HEK293T (cell line): ENCODE results near the gene HSPA1L.
A peak's percentile ranks its signal among the peaks of the same experiment; 100 is the strongest.
"Not testable (repeated sequence)": the region's sequence is repeated elsewhere in the genome, so short reads cannot be mapped to it uniquely, and the experiment has no call there.

Experiments
- CTCF ChIA-PET: fragments of 350-600 bp; formaldehyde crosslinking; extraction: SDS; loops from one replicate; lab custom pipeline; 2021; ENCODE audit warnings: antibody characterized with exemption, inconsistent platforms; lab: Yijun Ruan, JAX
- POLR2A ChIA-PET: fragments of 350-600 bp; formaldehyde crosslinking; extraction: SDS; loops from one replicate; lab custom pipeline; 2020; ENCODE audit warnings: antibody characterized with exemption, inconsistent platforms; lab: Yijun Ruan, JAX
- DNase-seq: peaks from one replicate; pipeline ENCODE4 v3.0.0; 2012; ENCODE audit warnings: mixed read lengths; ENCODE audit errors: extremely low spot score
- ARNT ChIP-seq: fragments of 450-650 bp; IDR thresholded peaks from 2 replicates; pipeline ENCODE4 v1.6.1; 2017; ENCODE audit warnings: mild to moderate bottlenecking
- BHLHE40 ChIP-seq: fragments of 450-650 bp; IDR thresholded peaks from 2 replicates; pipeline ENCODE4 v1.6.1; 2016; ENCODE audit warnings: mild to moderate bottlenecking, moderate library complexity, borderline replicate concordance
- CTBP1 ChIP-seq: fragments of 450-650 bp; IDR thresholded peaks from 2 replicates; pipeline ENCODE4 v1.6.1; 2016; ENCODE audit warnings: borderline replicate concordance
- ELF4 ChIP-seq: fragments of 450-650 bp; IDR thresholded peaks from 2 replicates; pipeline ENCODE4 v1.6.1; 2017; ENCODE audit warnings: antibody characterized with exemption
- FOXA1 ChIP-seq: fragments of 450-650 bp; IDR thresholded peaks from 2 replicates; pipeline ENCODE4 v1.6.1; 2016; ENCODE audit warnings: mild to moderate bottlenecking
- FOXK2 ChIP-seq: fragments of 450-650 bp; IDR thresholded peaks from 2 replicates; pipeline ENCODE4 v1.6.1; 2016; ENCODE audit warnings: mild to moderate bottlenecking
- FOXM1 ChIP-seq: fragments of 450-650 bp; IDR thresholded peaks from 2 replicates; pipeline ENCODE4 v1.6.1; 2017; ENCODE audit warnings: mild to moderate bottlenecking, borderline replicate concordance
- HDGF ChIP-seq: fragments of 450-650 bp; IDR thresholded peaks from 2 replicates; pipeline ENCODE4 v1.6.1; 2017; ENCODE audit warnings: antibody characterized with exemption, borderline replicate concordance
- L3MBTL2 ChIP-seq: fragments of 450-650 bp; conservative IDR thresholded peaks from 2 replicates; pipeline ENCODE4 v1.6.1; 2016; ENCODE audit warnings: mild to moderate bottlenecking
- LEF1 ChIP-seq: fragments of 450-650 bp; IDR thresholded peaks from 2 replicates; pipeline ENCODE4 v1.6.1; 2017; ENCODE audit warnings: mild to moderate bottlenecking, borderline replicate concordance
- NFRKB ChIP-seq: fragments of 450-650 bp; IDR thresholded peaks from 2 replicates; pipeline ENCODE4 v1.6.1; 2016; ENCODE audit warnings: mild to moderate bottlenecking, moderate library complexity
- SP1 ChIP-seq: fragments of 450-650 bp; IDR thresholded peaks from 2 replicates; pipeline ENCODE4 v1.6.1; 2017
- SUZ12 ChIP-seq: fragments of 450-650 bp; IDR thresholded peaks from 2 replicates; pipeline ENCODE4 v1.6.1; 2016; ENCODE audit warnings: mild to moderate bottlenecking
- TARDBP ChIP-seq: fragments of 450-650 bp; IDR thresholded peaks from 2 replicates; pipeline ENCODE4 v1.6.1; 2016
- ZNF384 ChIP-seq: fragments of 450-650 bp; IDR thresholded peaks from 2 replicates; pipeline ENCODE4 v1.6.1; 2016
- TF ChIP-seq, protein P1 (sequence below): fragments of 450-650 bp; IDR thresholded peaks from 2 replicates; pipeline ENCODE4 v1.6.1; 2016

HSPA1L gene

DNA sequence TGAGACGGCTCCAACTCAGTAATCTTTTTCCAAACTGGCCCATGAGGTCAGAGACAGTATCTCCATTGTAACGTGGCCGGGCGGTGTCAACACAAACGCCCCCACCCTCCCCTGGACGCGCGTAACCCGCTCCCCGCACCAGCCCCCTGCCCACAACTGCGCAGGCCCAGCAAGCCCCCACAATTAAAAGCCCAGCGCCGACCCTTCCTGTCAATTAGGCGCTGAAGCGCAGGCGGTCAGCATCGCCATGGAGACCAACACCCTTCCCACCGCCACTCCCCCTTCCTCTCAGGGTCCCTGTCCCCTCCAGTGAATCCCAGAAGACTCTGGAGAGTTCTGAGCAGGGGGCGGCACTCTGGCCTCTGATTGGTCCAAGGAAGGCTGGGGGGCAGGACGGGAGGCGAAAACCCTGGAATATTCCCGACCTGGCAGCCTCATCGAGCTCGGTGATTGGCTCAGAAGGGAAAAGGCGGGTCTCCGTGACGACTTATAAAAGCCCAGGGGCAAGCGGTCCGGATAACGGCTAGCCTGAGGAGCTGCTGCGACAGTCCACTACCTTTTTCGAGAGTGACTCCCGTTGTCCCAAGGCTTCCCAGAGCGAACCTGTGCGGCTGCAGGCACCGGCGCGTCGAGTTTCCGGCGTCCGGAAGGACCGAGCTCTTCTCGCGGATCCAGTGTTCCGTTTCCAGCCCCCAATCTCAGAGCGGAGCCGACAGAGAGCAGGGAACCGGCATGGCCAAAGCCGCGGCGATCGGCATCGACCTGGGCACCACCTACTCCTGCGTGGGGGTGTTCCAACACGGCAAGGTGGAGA, at the start of gene HSPA1L, which contains the start of gene HSPA1A:
Gene HSPA1L (minus strand): TSS at position 259 of the 814 bp plus-strand sequence. CDS start 3,311 bp downstream, outside the sequence.
Gene HSPA1A (plus strand): TSS at position 519 of the 814 bp plus-strand sequence. CDS start 214 bp downstream, at position 733.
- TF ChIP-seq LEF1: no peak
- ChIA-PET CTCF (interaction anchor here (1.9 kb wide), 1 partner anchor 24 kb away, joined by 5 read pairs; no protein-coding TSS in a partner anchor), POLR2A (interaction anchor here (0.6 to 4.4 kb wide), 33 partner anchors 9 to 1157 kb away, joined by 3 to 104 read pairs (median 5); partner anchors contain the start of genes C6orf47, CLIC1, DDX39B and EHMT2)
- DNase-seq: no peak

DNA sequence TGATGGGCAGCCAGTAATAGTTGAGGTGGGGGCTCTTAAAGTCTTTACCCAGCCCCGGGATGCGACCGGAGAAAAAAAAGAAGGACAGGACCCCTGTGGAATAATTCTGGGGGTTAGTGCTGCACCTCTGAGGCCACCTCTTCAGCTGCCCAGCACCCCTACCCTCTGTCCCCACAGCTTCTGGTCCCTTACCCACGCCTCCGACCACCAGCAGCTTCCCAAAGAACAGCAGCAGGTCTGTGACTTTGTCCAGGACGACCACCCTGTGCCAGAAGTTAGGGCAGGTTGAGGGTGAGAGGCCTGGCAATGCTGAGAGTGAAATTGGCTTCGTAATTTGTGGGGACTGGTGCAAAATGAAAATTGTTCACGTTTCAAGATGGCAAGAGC, 49.7 kb upstream of the HSPA1L start:
- ChIA-PET CTCF (interaction anchor here (0.8 kb wide), 1 partner anchor 32 kb away, joined by 3 read pairs; no protein-coding TSS in a partner anchor), POLR2A (interaction anchor here (0.7 to 8.0 kb wide), 4 partner anchors 11 to 58 kb away, joined by 3 to 104 read pairs (median 12); partner anchors contain the start of gene LSM2)
- TF ChIP-seq, protein P1, sequence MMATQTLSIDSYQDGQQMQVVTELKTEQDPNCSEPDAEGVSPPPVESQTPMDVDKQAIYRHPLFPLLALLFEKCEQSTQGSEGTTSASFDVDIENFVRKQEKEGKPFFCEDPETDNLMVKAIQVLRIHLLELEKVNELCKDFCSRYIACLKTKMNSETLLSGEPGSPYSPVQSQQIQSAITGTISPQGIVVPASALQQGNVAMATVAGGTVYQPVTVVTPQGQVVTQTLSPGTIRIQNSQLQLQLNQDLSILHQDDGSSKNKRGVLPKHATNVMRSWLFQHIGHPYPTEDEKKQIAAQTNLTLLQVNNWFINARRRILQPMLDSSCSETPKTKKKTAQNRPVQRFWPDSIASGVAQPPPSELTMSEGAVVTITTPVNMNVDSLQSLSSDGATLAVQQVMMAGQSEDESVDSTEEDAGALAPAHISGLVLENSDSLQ: no peak
- TF ChIP-seq FOXK2: no peak
- no peak for TF ChIP-seq TARDBP
- no peak for TF ChIP-seq L3MBTL2
- TF ChIP-seq ARNT: no peak
- no peak for TF ChIP-seq ELF4
- no peak for DNase-seq

DNA sequence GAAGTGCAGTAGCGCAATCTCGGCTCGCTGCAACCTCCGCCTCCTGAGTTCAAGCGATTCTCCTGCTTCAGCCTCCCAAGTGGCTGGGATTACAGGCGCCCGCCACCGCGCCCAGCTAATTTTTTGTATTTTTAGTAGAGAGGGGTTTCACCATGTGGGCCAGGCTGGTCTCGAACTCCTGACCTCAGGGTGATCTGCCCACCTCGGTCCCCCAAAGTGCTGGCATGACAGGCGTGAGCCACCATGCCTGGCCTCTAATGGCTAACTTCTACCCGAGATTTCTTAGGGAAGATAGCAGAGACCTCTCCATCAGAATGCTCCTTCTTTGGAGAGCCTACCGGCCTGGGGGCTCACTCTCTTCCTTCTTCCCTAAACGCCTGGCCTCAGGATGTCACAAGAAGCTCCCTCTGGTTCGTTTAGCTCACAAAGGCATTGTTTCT, 49.1 kb upstream of the HSPA1L start:
- CTCF ChIA-PET: interaction anchor here (0.8 kb wide), 1 partner anchor 73 kb away, joined by 3 read pairs; no protein-coding TSS in a partner anchor
- DNase-seq: not testable (repeated sequence)
- POLR2A ChIA-PET: interaction anchor here (0.5 to 8.0 kb wide), 15 partner anchors 8 to 203 kb away, joined by 3 to 104 read pairs (median 9); partner anchors contain the start of genes C6orf47, EHMT2, HSPA1A and HSPA1B

DNA sequence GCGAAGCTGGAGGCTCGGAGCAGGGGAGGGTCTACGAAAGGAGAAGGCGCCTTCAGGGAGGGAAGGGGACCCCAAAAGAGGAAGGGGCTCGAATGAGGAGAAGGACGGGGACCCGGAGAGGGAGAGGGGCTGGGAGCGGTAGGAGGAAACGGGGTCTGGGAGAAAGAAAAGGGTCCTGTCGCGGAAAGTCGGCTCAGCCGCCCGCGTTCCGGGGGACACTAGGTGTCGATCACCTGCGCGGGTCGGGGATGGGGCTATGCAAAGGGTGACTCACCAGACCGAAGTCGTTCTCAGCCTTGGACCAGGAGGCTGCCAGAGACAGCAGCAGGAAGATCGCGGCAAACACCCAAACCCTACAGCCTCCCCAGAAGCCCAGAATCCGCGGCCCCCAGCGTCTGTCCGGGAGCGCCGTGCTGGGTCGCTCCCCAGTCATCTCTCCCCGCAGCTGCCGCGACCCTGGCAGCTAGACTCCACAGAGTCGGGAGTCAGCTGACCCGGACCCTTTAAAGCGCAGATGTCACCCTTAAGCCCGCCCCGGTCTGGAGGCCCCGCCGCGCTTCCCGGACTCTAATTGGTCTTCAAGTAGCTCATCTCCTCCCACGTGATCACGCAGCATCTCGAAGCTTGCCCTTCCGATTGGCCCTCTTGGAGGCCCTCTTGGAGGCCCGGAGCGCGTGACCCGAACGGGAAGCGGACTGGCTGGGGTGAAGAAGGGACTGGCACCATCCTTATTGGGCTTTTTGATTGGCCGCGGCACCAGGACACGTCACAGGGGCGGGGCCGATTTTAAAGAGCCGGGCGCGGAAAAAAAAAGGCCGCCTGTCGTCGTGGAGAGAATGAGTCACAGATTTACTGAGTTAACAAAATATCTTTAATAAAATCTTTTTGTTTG, 47.5 kb upstream of the HSPA1L start, which contains the start of gene NEU1:
Gene NEU1 (minus strand): TSS at position 478 of the 892 bp plus-strand sequence. CDS start 45 bp downstream, at position 433.
- ChIA-PET POLR2A (interaction anchor here (0.6 to 8.0 kb wide), 27 partner anchors 10 to 1291 kb away, joined by 3 to 104 read pairs (median 4); partner anchors contain the start of genes ABCF1, C6orf47, EHMT2 and HSPA1A), CTCF (interaction anchor here (0.5 kb wide), 1 partner anchor 32 kb away, joined by 6 read pairs; no protein-coding TSS in a partner anchor)

DNA sequence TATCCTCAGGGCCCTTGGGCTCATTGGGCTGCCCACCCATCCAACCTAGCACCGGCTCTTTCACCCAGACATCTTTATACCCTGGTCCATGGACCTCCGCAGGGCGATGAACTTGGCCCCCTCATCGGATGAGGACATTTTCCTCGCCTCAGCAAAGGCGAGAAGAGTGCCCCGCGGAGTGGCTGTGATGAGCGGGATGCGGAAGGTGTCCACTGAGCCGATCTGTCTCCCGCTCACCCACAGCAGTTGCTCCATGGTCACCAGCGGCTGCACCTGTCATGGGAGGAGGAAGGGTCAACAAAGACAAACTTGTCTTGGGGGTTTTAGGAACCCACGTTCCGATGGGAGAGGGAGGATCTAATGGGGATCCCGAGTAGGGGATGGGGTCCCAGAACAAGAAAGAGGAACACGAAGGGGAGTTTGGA, 46.8 kb upstream of the HSPA1L start:
- POLR2A ChIA-PET: interaction anchor here (1.5 to 8.0 kb wide), 4 partner anchors 22 to 202 kb away, joined by 3 to 104 read pairs (median 8); partner anchors contain the start of genes HSPA1A and HSPA1L
- CTCF ChIA-PET: no interaction called here
- TF ChIP-seq TARDBP (no peak), FOXM1 (no peak), FOXK2 (no peak), NFRKB (no peak), ZNF384 (no peak), SUZ12 (no peak), ELF4 (no peak), LEF1 (no peak)
- DNase-seq: no peak

More for the DNA sequence above, 47.5 kb upstream of the HSPA1L start, which contains the start of gene NEU1:
- TF ChIP-seq L3MBTL2 (peak; percentile 56), NFRKB (no peak), CTBP1 (no peak), ZNF384 (peak; percentile 84), HDGF (no peak), FOXK2 (no peak), FOXA1 (no peak), TARDBP (no peak)
- TF ChIP-seq, protein P1: peak; percentile 75
- peak; percentile 98 for DNase-seq

DNA sequence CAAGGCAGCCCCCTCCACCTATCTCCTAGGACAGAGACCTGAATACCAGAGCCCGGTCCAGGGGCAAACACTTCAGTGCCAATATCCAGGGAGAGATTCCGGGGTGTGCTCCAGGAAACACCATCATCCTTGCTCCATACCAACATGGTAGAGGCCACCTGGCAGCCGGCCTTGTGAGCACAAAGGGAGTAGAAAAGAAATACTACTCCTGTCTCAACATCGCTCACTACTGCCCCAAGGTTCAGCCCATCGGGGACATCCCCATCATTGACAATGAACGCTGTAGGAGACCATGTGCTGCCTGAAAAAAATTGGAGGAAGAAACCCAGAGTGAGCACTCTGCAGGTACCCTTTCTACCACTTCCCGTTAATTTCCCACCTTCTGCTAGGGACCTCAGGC, 46.1 kb upstream of the HSPA1L start:
- ChIA-PET POLR2A (no interaction called here), CTCF (no interaction called here)
- DNase-seq: no peak
- TF ChIP-seq L3MBTL2: no peak
- no peak for TF ChIP-seq SP1
- no peak for TF ChIP-seq NFRKB
- no peak for TF ChIP-seq FOXA1
- TF ChIP-seq HDGF: no peak

DNA sequence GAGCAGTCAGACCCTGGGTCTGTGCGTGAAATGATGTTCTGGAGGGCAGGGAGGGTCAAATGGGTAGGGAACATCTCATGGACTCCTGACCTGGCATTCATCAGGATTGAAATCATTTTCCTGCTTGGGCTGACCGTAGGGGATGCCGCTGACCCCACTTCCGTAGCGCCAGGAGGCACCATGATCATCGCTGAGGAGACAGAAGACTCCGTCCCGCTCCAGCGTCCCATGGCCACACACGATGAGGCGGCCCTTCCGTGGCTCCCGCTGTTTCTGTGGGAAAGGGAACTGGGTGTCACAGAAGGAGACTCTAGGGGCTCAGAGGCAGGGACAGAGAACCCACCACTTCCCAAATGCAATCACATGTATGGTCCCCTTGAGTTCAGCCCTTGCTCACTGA, 45.3 kb upstream of the HSPA1L start:
- DNase-seq: no peak
- POLR2A ChIA-PET: interaction anchor here (0.8 to 1.0 kb wide), 2 partner anchors 20 to 64 kb away, joined by 3 read pairs; partner anchors contain the start of gene VARS1
- CTCF ChIA-PET: no interaction called here
- TF ChIP-seq LEF1 (no peak), CTBP1 (no peak), ARNT (no peak), FOXA1 (no peak), FOXM1 (no peak), ZNF384 (no peak), SP1 (no peak), FOXK2 (no peak), HDGF (no peak), NFRKB (no peak), SUZ12 (no peak), BHLHE40 (no peak), TARDBP (no peak)
